NB4 (cell line): ENCODE measurements around the gene LRRC41.

Experiments used
- CTCF ChIP-seq: IDR thresholded peaks from one replicate; pipeline ENCODE4 v1.5.1; 2012; ENCODE audit warnings: low read depth, low read length
- MYC ChIP-seq: IDR thresholded peaks from 2 replicates; pipeline ENCODE4 v1.6.1; 2011; ENCODE audit warnings: low read depth, low read length
- POLR2A ChIP-seq: IDR thresholded peaks from 2 replicates; pipeline ENCODE4 v1.6.1; 2011; ENCODE audit warnings: mild to moderate bottlenecking; ENCODE audit not compliant: insufficient read length; ENCODE audit errors: extremely low read depth

- TF ChIP-seq CTCF (no peak), POLR2A (no peak), MYC (no peak)
Observed at GRCh38 chr1:46284597-46285564, 18.5 kb downstream of the LRRC41 start.
